GM21825 (cell line): ENCODE data around the gene GSG1L2.

Source experiments
- ATAC-seq: cut with Tn5 transposase; IDR thresholded peaks from one replicate; pipeline ENCODE4 v1.9.1; 2021; ENCODE audit warnings: mild to moderate bottlenecking, moderate library complexity; ENCODE audit not compliant: unreplicated experiment

The GSG1L2 gene

GRCh38 chr17:9825641-9826150 lies 3.8 kb upstream of the GSG1L2 start, which contains the start of gene GLP2R:
TSS of gene GLP2R (plus strand) at chr17:9825924. CDS start at chr17:9826064, 140 bp downstream.
- ATAC-seq: no peak

GRCh38 chr17:9824797-9825338 lies 3.0 kb upstream of the GSG1L2 start:
- no peak for ATAC-seq

GRCh38 chr17:9824094-9824493 lies 2.2 kb upstream of the GSG1L2 start:
- no peak for ATAC-seq

- no peak for ATAC-seq
Observed at GRCh38 chr17:9820448-9820847, 1.4 kb downstream of the GSG1L2 start.

- ATAC-seq: no peak
Observed at GRCh38 chr17:9818760-9819159, 3.1 kb downstream of the GSG1L2 start.

GRCh38 chr17:9817086-9817485 lies 4.8 kb downstream of the GSG1L2 start:
- no peak for ATAC-seq

GRCh38 chr17:9816472-9816871 lies 5.4 kb downstream of the GSG1L2 start:
- ATAC-seq: no peak

GRCh38 chr17:9814337-9814945 lies 7.4 kb downstream of the GSG1L2 start:
- no peak for ATAC-seq

GRCh38 chr17:9813166-9813565 lies 8.7 kb downstream of the GSG1L2 start:
- no peak for ATAC-seq

GRCh38 chr17:9811537-9811936 lies 10.3 kb downstream of the GSG1L2 start:
- no peak for ATAC-seq

- ATAC-seq: no peak
Observed at GRCh38 chr17:9811086-9811485, 10.8 kb downstream of the GSG1L2 start.

- no peak for ATAC-seq
Observed at GRCh38 chr17:9810100-9810949, 11.6 kb downstream of the GSG1L2 start.

GRCh38 chr17:9809409-9809808 lies 12.5 kb downstream of the GSG1L2 start:
- ATAC-seq: no peak

GRCh38 chr17:9806699-9807098 lies 15.2 kb downstream of the GSG1L2 start:
- ATAC-seq: no peak

GRCh38 chr17:9805769-9806168 lies 16.1 kb downstream of the GSG1L2 start:
- ATAC-seq: no peak

GRCh38 chr17:9802697-9803096 lies 19.2 kb downstream of the GSG1L2 start:
- ATAC-seq: no peak

- no peak for ATAC-seq
Observed at GRCh38 chr17:9802294-9802693, 19.6 kb downstream of the GSG1L2 start.

- no peak for ATAC-seq
Observed at GRCh38 chr17:9801505-9801904, 20.4 kb downstream of the GSG1L2 start.

GRCh38 chr17:9798724-9799123 lies 23.2 kb downstream of the GSG1L2 start:
- ATAC-seq: no peak

GRCh38 chr17:9798008-9798407 lies 23.9 kb downstream of the GSG1L2 start:
- ATAC-seq: no peak

- no peak for ATAC-seq
Observed at GRCh38 chr17:9792181-9792840, 29.6 kb downstream of the GSG1L2 start.
